Measurements from ENCODE around the gene PLAAT3.

DNA sequence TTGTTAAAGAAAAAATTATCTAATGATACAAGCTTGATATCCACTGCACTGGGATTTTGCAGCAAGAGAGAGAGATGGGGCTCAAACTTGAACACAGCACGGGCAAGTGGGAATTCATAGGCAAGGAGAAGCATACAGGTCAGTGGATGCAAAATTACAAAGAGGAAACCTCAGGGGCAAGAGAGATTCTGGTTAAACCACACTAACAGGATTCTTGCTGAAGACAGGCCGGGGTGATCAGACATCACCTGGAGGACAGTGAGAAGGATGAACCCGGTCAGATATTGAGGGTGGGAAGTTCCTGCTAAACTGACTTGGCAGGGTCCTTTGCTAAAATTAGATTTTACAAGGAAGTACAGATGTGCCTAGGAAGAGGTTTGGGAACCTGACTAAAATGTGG, 80.2 kb downstream of the PLAAT3 start:
- no peak for TF ChIP-seq RXRA (IDR thresholded peaks at IDR 0.05; ENCODE audit: borderline replicate concordance, low read depth)
- TF ChIP-seq, protein P1, sequence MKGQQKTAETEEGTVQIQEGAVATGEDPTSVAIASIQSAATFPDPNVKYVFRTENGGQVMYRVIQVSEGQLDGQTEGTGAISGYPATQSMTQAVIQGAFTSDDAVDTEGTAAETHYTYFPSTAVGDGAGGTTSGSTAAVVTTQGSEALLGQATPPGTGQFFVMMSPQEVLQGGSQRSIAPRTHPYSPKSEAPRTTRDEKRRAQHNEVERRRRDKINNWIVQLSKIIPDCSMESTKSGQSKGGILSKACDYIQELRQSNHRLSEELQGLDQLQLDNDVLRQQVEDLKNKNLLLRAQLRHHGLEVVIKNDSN (IDR thresholded peaks at IDR 0.05; ENCODE audit: borderline replicate concordance, low read depth), result no peak
- TF ChIP-seq, protein P2, sequence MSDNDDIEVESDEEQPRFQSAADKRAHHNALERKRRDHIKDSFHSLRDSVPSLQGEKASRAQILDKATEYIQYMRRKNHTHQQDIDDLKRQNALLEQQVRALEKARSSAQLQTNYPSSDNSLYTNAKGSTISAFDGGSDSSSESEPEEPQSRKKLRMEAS (IDR thresholded peaks at IDR 0.05; ENCODE audit: low read depth), result no peak
- TF ChIP-seq, protein P3, sequence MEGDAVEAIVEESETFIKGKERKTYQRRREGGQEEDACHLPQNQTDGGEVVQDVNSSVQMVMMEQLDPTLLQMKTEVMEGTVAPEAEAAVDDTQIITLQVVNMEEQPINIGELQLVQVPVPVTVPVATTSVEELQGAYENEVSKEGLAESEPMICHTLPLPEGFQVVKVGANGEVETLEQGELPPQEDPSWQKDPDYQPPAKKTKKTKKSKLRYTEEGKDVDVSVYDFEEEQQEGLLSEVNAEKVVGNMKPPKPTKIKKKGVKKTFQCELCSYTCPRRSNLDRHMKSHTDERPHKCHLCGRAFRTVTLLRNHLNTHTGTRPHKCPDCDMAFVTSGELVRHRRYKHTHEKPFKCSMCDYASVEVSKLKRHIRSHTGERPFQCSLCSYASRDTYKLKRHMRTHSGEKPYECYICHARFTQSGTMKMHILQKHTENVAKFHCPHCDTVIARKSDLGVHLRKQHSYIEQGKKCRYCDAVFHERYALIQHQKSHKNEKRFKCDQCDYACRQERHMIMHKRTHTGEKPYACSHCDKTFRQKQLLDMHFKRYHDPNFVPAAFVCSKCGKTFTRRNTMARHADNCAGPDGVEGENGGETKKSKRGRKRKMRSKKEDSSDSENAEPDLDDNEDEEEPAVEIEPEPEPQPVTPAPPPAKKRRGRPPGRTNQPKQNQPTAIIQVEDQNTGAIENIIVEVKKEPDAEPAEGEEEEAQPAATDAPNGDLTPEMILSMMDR (IDR thresholded peaks at IDR 0.05), result no peak
- TF ChIP-seq CHD2 (IDR thresholded peaks at IDR 0.05; ENCODE audit: low read length, partially characterized antibody), result no peak
- TF ChIP-seq FOXM1 (IDR thresholded peaks at IDR 0.05; ENCODE audit: low read depth), result no peak
- TF ChIP-seq, protein P4, sequence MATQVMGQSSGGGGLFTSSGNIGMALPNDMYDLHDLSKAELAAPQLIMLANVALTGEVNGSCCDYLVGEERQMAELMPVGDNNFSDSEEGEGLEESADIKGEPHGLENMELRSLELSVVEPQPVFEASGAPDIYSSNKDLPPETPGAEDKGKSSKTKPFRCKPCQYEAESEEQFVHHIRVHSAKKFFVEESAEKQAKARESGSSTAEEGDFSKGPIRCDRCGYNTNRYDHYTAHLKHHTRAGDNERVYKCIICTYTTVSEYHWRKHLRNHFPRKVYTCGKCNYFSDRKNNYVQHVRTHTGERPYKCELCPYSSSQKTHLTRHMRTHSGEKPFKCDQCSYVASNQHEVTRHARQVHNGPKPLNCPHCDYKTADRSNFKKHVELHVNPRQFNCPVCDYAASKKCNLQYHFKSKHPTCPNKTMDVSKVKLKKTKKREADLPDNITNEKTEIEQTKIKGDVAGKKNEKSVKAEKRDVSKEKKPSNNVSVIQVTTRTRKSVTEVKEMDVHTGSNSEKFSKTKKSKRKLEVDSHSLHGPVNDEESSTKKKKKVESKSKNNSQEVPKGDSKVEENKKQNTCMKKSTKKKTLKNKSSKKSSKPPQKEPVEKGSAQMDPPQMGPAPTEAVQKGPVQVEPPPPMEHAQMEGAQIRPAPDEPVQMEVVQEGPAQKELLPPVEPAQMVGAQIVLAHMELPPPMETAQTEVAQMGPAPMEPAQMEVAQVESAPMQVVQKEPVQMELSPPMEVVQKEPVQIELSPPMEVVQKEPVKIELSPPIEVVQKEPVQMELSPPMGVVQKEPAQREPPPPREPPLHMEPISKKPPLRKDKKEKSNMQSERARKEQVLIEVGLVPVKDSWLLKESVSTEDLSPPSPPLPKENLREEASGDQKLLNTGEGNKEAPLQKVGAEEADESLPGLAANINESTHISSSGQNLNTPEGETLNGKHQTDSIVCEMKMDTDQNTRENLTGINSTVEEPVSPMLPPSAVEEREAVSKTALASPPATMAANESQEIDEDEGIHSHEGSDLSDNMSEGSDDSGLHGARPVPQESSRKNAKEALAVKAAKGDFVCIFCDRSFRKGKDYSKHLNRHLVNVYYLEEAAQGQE (IDR thresholded peaks at IDR 0.05; ENCODE audit: low read depth, low read length), result no peak
- TF ChIP-seq, protein P5, sequence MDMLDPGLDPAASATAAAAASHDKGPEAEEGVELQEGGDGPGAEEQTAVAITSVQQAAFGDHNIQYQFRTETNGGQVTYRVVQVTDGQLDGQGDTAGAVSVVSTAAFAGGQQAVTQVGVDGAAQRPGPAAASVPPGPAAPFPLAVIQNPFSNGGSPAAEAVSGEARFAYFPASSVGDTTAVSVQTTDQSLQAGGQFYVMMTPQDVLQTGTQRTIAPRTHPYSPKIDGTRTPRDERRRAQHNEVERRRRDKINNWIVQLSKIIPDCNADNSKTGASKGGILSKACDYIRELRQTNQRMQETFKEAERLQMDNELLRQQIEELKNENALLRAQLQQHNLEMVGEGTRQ (IDR thresholded peaks at IDR 0.05; ENCODE audit: borderline replicate concordance, low read depth, low read length), result no peak
- no peak for TF ChIP-seq NRF1 (IDR thresholded peaks at IDR 0.05; ENCODE audit: low read depth, low read length)
- TF ChIP-seq RAD21 (IDR thresholded peaks at IDR 0.05; ENCODE audit: low read length), result no peak
